NCI-H2107 (cell line): ENCODE measurements around the gene ADAMTS10.
A peak's percentile ranks its signal among the peaks of the same experiment; 100 is the strongest.
"Not testable (repeated sequence)": the region's sequence is repeated elsewhere in the genome, so short reads cannot be mapped to it uniquely, and the experiment has no call there.

Experiments
- DNase-seq: peaks from one replicate; lab custom pipeline; 2025; lab: John Stamatoyannopoulos, UW

The ADAMTS10 gene

DNA sequence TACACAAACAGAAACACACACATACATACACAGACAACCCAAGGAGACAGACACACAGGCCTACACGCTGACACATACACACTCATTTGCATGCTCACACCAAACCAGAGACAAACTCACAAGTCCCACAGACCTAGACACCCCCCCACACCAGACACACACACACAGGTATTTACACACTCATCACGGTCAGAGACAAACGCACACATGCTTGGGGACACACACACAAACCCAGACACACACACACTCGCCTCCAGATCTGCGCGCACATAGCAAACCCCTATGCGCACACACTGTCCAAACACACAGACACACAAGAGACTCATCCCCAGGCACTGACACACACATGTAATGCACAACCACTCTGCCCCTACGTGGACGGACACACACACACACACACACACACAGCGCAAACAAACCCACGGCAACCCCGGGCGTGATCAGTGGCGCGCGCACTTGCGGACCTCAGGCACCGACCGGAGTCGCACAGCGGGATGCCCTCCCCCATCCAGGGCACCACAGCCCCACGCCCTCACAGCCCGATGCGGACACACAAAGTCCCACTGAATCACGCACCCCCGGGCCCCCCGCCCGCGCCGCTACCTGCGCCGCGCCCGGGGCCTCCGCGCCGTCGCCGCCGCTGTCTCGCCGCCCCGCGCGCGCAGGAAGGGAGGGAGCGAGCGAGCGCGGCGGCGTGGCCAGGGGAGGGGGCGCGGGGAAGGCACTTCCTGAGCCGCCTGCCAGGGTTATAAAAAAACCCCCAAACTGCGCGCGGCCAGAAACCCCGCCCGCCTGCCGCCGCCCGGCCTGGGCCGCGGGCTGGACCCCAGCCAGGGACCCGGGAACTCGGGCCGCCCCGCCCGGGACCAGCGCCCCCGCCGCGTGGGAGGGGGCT, at the start of gene ADAMTS10:
ADAMTS10 (minus strand) TSS at position 675 of the 895 bp plus-strand sequence. CDS start 5,005 bp downstream, outside the sequence.
- DNase-seq, result no peak

DNA sequence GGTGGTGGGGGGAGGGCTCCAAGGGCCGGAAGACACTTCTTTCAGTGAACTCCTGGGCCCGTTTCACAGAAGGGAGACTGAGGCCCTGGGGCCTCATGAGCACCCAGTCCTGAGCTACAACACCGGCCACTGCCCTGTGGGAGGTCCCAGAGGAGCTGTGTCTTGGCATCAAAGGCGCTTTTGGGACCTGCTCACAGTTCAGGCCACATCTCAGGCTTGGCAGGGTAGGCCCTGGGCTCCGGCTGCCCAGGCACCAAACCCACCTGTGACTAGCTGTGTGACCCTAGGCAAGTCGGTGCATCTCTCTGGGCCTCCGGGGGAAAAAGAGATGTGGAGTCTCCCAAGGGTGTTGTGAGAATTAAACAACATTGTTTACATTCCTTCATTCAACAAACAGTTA, 49.4 kb upstream of the ADAMTS10 start:
- no peak for DNase-seq

DNA sequence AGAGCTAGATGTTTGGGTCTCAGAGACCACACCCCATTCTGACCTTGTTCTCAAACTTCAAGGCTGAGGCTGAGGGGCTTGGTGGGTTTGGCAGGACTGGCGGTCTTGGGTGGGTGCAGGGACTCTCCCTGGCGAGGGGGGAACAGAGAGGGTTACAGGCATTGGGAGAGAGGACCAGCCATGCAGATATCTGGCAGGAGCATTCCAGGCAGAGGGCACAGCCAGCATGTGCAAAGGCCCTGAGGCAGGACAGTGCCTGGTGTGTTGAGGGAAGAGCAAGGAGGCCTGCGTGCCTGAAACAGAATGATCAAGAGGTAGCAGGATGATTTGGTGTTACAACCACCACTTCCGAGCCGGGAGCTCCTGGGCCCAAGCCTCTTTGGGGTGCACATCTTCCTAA, 47.4 kb upstream of the ADAMTS10 start:
- DNase-seq, result no peak

DNA sequence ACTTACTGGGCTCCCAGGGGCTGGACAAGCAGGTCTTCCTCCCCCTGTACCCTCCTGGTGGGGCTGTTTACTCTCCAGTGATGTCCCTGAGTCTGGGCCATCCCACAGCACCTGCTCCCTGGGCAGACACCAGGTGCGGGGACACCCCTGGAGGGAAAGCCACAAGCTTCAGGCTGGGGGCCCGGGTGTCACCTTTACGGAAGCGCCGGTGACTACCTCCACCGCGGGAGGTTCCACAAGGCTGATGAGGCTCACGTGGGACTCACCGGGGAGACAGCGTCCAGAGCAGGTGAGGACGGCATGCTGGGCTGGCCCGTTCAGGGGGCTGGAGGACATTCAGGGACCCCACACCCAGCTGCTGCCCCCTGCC, 44.8 kb upstream of the ADAMTS10 start:
- peak; percentile 27 for DNase-seq

DNA sequence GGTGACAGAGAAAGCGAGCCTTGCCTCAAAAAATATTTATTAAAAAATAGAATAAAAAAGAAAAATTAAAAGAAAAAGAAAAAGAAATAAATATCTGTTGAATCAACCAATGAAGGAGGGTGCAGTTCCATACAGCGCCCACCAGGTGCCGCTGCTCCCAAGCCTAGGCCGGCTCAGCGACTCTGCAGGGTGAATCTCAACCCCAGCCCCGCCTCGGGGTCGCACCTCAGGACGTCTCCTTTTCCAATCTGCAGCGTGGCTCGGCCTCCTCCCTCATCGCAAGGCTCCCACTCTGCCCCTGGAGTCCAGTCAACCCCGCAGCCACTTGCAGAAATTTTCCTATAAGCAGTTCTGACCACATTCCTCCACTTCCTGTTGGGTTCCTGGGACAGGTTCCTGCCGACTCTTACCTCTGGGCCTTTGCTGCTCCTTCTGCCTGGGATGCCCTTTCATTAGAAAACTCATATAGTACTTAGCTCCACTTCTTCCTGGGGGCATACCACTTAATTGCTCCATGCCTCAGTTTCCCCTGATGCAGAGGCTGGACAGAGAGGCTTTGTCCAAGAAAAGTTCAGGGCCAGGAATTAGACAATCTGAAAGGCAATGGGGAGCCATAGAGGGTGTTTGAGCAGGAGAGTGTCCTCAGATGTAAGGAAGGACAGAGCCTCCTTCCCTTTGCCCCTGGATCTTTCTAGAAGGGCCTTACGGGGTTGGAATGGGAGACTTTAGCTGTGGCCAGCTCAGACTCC, 44.2 kb upstream of the ADAMTS10 start:
- DNase-seq, result peak; percentile 6

DNA sequence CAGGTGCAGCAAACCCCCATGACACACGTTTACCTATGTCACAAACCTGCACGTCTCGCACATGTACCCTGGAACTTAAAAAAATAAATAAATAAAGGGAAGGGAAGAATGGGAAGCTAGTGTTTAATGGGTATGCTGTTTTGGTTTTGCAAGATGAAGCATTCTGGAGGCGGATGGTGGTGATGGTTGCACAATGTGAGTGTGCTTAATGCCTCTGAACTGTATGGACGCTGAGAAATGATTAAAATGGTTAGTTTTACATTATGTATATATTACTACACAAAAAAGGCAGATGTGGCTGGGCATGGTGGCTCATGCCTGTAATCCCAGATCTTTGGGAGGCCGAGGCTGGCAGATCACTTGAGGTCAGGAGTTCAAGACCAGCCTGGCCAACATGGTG, 37.7 kb upstream of the ADAMTS10 start:
- no peak for DNase-seq

DNA sequence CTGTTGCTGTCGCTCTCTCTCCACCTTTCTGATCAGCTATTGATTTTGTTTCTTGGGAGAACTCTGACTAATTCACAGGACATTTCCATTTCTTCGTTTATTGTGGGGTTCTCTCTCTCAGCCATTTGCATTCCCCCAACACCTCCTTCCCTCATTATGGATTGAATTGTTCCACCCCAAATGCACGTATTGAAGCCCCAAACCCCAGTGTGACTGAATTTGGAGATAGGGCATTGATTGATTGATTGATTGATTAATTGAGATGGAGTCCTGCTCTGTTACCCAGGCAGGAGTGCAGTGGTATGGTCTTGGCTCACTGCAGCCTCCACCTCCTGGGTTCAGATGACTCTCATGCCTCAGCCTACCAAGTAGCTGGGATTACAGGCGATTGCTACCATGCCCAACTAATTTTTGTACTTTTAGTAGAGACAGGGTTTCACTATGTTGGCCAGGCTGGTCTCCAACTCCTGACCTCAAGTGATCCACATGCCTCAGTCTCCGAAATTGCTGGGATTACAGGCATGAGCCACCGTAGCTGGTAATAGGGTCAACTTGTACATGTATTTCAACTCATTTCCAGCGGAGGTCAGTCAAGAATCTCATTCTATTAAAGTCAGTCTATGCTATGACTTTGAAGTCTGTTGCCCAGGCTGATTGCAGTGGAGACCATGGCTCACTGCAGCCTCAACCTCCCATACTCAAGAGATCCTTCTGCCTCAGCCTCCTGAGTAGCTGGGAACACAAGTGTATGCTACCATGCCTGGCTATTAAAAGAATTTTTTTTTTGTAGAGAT, 33.5 kb upstream of the ADAMTS10 start:
- no peak for DNase-seq

DNA sequence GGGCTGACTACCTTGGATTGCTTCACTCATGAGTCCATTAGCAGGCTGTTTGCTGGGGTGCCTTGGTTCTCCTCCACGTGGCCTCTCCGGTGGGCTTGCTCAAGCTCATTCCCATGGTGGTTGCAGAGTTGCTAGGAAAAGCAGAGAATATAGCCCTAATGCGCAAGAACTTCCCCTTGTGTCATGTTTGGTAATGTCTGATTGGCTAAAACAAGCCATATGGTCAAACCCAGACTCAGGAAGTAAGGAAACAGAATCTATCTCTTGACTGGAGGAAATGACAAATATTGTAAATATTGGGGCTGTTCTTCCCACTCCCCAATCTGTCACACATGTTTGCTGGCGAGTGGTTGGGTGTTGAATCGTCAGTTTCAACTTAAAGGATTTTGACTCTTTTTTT, 32.0 kb upstream of the ADAMTS10 start:
- no peak for DNase-seq

DNA sequence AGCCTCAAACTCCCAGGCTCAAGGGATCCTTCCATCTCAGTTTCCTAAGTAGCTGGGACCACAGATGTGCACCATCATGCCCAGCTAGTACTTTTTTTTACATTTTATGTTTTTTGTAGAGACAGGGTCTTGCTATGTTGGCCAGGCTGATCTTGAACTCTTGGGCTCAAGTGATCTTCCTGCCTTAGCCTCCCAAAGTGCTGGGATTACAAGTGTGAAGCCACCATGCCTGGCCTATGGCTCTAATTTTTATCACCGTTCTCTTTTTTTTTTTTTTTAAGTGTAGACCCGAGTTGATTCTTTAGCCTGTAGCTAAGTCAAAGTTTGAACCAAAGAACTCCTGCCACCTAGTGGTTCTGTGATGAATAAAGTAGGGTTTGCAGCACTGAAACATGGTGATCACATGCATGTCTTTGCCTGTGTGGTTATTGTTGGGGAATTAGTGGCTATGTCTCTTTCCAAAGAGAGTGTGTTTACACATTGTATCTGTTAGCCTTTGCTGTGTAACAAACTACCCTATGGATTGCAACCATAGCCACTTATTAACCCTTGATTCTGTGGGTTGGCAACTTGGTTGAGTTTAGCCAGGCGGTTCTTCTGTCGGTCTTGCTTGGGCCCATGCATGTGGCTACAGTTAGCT, 31.5 kb upstream of the ADAMTS10 start:
- no peak for DNase-seq

DNA sequence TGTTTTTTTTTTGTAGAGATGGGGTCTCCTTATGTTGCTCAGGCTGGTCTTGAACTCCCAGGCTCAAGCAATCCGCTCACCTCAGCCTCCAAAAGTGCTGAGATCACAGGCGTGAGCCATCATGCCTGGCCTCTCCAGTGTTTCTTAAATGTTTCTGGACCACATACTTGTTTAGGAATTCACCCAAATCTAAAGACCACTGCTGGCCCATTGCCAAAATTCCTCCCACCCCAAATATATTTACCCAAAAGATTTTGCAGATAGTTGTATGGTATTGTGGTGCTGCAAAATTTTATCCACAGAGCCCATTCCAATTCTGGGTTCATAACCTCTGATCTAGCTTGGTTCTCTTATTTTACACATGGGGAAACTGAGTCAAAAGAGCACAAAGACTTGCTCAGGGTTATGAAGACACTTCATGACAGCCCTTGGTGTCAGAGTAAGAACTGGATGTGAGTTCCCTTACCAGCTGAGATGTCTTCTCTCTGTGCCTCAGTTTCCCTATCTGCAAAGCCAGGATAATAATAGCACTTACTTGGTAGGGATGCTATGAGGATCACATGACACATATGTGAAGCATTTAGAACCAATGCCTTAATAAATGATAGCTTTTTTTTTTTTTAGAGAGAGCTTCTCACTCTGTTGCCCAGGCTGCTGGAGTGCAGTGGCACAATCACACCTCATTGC, 30.8 kb upstream of the ADAMTS10 start:
- DNase-seq, result no peak

DNA sequence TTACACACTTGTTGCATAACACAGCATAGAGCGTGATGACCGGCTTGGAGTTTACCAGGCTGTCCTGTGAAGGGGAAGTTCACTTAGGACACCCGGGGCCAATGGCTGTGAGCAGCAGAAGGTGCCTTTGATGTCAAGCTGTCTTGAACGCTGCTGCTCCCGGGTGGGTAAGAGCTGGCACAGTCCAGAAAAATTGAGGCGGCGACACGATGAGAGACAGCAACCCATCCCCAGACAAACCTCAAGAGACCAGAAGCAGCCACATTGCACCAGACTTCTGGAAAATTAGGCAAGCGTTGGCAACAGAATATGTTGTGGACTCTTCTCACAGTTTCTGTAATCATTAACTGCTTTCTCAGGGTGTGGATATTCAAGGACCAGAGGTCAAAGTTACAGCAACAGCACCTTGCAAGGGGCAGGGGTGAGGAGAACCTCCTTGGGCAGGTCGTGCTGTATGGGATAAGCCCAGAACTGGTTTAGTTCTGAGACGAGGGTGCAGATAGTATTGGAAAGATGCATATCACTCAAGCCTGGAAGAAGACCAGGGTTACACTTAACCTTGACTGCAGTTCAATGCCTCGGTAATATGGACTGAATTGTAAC, 30.0 kb upstream of the ADAMTS10 start:
- no peak for DNase-seq

DNA sequence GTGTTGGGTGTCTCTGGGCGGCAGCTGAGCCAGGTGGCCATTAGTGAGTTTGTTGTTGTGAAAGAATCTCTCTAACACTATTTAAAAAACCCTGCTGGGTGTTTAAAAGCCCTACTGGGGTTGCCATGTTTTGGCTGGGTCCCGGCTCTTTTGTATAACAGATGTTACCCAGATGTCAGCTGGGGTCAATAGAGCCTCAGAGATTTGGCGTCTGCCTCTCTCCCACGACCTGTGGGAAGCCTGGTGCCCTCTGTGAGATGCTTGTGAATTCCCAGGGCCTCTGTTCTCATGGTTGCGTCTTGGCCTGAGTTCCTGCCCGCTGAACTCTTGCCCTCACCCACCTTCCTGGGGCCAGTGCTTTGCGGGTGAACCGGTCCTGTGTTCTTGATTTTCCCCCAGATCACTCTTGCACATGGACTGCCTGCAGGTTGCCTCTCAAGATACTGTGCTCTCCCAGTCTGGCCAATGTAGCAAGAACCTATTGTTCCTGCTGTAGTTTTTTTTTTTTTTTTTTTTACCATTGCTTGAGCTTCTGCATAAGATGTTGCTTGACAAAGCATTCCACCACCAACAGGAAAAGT, 29.4 kb upstream of the ADAMTS10 start:
- no peak for DNase-seq

DNA sequence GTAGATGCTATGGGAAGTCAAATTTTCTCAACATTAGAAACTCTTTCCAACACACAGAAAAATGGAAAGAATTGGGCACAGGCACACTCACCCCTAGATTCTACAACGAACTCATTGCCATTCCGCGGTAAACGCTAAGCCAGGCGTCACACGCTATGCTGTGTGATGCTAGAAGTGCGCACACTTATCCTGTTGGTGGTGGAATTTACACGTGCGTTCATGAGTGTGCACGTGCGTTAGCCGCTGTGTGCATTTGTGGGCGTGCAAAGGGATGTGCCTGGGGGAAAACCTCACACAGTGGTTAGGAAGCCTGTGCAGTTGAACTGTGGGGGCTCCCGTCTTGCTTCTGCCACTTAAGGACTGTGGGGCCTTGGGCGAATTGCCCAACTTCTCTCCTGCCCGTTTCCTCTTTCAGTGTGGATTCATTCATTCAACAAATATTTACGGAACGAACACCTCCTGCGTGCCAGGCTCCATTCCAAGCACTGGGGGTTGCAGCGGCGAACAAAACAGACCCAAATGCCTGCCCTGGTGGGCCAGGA, 27.6 kb upstream of the ADAMTS10 start:
- DNase-seq, result no peak

DNA sequence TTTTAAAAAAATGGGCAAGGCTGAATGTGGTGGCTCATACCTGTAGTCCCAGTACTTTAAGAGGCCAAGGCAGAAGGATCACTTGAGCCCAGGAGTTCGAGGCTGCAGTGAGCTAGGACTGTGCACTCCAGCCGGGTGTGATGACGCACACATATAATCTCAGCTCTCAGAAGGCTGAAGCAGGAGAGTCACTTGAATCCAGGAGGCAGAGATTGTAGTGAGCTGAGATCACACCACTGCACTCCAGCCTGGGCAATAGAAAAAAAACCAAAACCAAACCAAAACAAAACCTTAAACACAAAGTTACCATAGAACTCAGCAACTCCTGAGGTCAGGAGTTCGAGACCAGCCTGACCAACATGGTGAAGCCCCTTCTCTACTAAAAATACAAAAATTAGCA, 26.6 kb upstream of the ADAMTS10 start:
- not testable (repeated sequence) for DNase-seq

DNA sequence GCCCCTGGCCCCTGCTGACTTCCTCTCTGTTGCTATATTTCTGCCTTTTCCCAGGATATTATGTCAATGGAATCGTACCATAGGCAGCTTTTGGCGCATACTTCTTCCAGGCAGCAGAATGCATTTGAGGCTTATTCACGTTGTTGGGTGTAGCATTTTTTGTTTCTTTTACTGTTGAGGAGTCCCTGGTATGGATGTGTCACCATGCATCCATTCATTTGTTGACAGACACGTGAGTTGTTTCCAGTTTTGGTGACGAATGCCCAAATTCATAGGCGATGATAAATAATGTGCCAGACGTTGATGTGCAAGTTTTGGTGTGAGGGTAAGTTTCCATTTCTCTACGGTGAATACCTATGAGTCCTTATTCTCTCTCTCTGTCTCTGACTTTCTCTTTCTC, 24.9 kb upstream of the ADAMTS10 start:
- DNase-seq, result no peak

DNA sequence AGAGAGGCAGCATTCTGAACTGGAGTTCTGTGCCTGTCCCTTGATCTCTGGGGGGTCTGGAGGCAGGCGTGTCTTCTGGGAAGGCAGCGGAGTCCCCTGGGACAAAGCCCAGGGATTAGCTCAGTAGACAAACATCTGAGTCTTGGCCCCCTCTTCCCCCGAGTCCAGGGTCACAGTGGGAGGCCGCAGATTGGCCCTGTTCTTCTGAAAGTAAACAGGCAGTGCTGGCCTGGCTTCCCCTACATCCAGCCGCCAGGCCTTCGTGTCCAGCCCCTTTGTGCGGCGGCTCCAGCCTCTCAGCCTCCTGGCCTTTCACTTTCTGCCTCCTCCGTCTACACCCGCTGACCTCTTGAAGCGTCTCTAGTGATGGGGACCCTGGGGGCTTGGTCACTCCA, 20.9 kb upstream of the ADAMTS10 start:
- DNase-seq, result no peak

DNA sequence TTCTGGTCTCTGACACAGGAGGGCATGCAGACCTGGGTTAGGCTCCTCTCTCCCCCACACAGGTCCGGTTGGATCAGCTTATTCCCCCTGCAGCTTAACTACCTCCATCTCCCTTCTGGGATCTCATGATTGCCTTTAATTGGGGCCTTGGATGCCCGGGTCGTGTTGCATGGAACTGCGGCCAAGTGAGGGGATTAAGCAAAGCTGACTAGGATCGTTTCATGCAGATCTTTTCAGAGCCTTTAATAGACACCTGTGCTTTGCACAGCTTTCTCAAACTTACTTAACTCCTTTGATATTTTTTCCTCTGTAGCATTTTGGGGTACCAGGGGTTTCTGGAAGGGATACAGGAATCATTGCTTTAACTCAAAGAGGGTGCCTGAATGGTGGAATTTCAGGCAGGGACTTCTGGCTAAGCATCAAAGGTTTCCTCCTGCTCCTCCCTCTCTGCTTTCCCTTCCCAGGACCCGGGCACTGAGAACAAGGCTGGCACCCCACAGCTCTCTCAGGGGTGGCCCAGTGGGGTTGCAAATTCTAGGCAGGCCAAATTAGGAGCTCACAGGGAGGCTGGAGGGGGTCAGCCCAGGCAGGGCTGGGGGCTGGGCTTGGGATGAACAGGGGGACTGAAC, 20.4 kb upstream of the ADAMTS10 start:
- DNase-seq, result no peak

DNA sequence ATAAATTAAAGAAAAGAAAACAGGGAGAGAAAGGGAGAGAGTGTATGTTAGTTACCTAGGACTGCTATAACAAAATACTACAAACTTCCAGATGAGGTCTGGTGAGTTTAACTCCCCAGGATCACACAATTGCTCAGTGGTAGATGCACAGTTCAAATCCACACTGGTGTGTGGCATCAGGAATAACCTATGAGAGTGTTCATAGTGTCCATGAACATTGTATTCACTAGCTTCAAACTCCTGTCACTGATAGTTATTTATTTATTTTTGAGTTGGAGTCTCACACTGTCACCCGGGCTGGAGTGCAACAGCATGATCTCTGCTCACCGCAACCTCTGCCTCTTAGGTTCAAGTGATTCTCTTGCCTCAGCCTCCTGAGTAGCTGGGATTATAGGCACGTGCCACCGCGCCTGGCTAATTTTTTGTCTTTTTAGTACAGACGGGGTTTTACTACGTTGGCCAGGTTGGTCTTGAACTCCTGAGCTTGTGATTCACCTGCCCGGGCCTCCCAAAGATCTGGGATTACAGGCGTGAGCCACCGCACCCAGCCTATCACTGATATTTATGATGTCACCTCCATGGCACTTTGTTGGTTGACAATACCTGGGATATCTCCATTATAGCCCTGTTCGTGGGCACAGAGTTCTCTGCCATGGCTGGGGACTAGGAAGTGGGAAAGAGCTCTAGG, 19.6 kb upstream of the ADAMTS10 start, which contains the start of gene NFILZ:
NFILZ (plus strand) TSS at position 638 of the 688 bp plus-strand sequence. CDS start 46,133 bp downstream, outside the sequence.
- DNase-seq, result no peak

DNA sequence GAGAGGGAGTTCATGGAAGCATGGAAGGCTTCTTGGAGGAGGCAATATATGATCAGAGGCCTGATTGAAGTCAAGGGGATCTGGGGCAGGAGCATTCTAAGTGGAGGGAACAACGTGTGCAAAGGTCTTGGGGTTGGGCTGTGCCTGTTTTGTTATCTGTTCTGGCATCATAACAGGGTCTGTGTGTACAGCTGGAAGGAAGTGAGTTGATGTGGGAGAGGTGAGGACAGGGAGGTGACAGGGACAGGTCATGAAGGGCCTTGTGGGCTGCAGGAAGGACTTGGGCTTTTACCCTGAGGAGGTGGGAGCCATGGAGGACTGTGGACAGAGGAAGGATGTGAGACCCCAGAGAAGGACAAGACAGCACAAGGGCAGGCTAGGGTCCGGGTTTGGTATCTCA, 18.7 kb upstream of the ADAMTS10 start:
- DNase-seq, result no peak
